HepG2 (cell line): ENCODE results near the gene PIF1. TPM values are rescaled to one million over a fixed set of nuclear protein-coding genes. Genes with fewer than 3 reads are reported as not detected.

Source experiments
- ATAC-seq: fragments of 200-7000 bp; cut with Tn5 transposase; 3 replicates; pipeline ENCODE4 v1.9.1; 2020; ENCODE audit warnings: mild to moderate bottlenecking, moderate library complexity
- BruUV-seq: library from RNA; stranded (reverse); fragments of 400-500 nt; replicated peaks from 2 replicates; lab custom pipeline; 2021; lab: Mats Ljungman, UMichigan
- CTCF ChIA-PET: fragments of 300-600 bp; formaldehyde crosslinking; extraction: SDS; loops from one replicate; lab custom pipeline; 2021; ENCODE audit warnings: low total read pairs, inconsistent platforms, low intra/inter-chr PET ratio; lab: Yijun Ruan, JAX
- POLR2A ChIA-PET: fragments of 350-600 bp; sonication (Branson Sonifier 250); formaldehyde crosslinking; loops from one replicate; lab custom pipeline; 2020; ENCODE audit warnings: antibody characterized with exemption, inconsistent platforms; lab: Yijun Ruan, JAX
- DNase-seq: peaks from one replicate; pipeline ENCODE4 v3.0.0-alpha.2; 2015; ENCODE audit warnings: low spot score
- FAIRE-seq: peaks from 3 replicates; lab custom pipeline; 2011; peaks lifted over from hg19 to GRCh38; lab: Jason Lieb, UNC
- H2AFZ ChIP-seq: one replicate; pipeline ENCODE4 v1.6.1; 2011; ENCODE audit warnings: low read length, inconsistent platforms
- H3K27ac ChIP-seq: fragments of 300-600 bp; 3 replicates; pipeline ENCODE4 v1.8.0; 2011; ENCODE audit warnings: mixed run types, mild to moderate bottlenecking, mixed read lengths, low read length, inconsistent platforms; ENCODE audit not compliant: insufficient read depth; ENCODE audit errors: extremely low read length
- H3K27me3 ChIP-seq, 2 experiments: fragments of 200-600 bp in 1 of 2; 2 replicates in 1 of 2; 3 replicates in 1 of 2; pipeline versions ENCODE4 v1.6.0 to v1.8.0; 2011; ENCODE audit warnings: low read length in 2 of 2, mild to moderate bottlenecking in 2 of 2, moderate library complexity in 2 of 2, inconsistent platforms in 1 of 2; ENCODE audit not compliant: insufficient read depth in 2 of 2, control insufficient read depth in 1 of 2
- H3K36me3 ChIP-seq, 2 experiments: fragments of 200-600 bp in 1 of 2; replicated peaks in 1 of 2; 2 replicates in 1 of 2; 3 replicates in 1 of 2; pipeline versions ENCODE4 v1.5.1 to v1.8.0; 2011; ENCODE audit warnings: low read length in 2 of 2, inconsistent platforms in 1 of 2; ENCODE audit not compliant: insufficient read depth in 2 of 2, control insufficient read depth in 1 of 2
- H3K4me1 ChIP-seq: 2 replicates; pipeline ENCODE4 v1.5.1; 2012; ENCODE audit warnings: low read length, inconsistent platforms; ENCODE audit not compliant: insufficient read depth
- H3K4me2 ChIP-seq: 2 replicates; pipeline ENCODE4 v1.6.0; 2011; ENCODE audit warnings: low read depth, low read length, inconsistent platforms
- H3K4me3 ChIP-seq, 3 experiments: fragments of 200-600 bp in 1 of 3; sonication (generic), shearing (Covaris generic) in 1 of 3; replicated peaks in 1 of 3; 2 replicates each; pipeline ENCODE4 v1.5.1; 2011 to 2016; ENCODE audit warnings: low read length in 3 of 3, inconsistent platforms in 2 of 3, low read depth in 2 of 3, mild to moderate bottlenecking in 2 of 3, control low read depth in 1 of 3, mixed read lengths in 1 of 3; ENCODE audit not compliant: insufficient read depth in 1 of 3
- H3K79me2 ChIP-seq: one replicate; pipeline ENCODE4 v1.6.1; 2011; ENCODE audit warnings: low read length, inconsistent platforms; ENCODE audit not compliant: insufficient read depth
- H3K9ac ChIP-seq: 2 replicates; pipeline ENCODE4 v1.6.0; 2011; ENCODE audit warnings: mild to moderate bottlenecking, low read depth, low read length, inconsistent platforms; ENCODE audit not compliant: insufficient read depth
- H3K9me3 ChIP-seq: 2 replicates; pipeline ENCODE4 v1.5.1; 2012; ENCODE audit warnings: mild to moderate bottlenecking, low read length
- H4K20me1 ChIP-seq: 2 replicates; pipeline ENCODE4 v1.6.0; 2011; ENCODE audit warnings: inconsistent platforms, mild to moderate bottlenecking, low read length, moderate library complexity; ENCODE audit not compliant: insufficient read depth
- AKAP8 ChIP-seq: sonication (generic); formaldehyde crosslinking; IDR thresholded peaks from 2 replicates; pipeline ENCODE4 v1.5.1; 2020; ENCODE audit warnings: mild to moderate bottlenecking, missing genetic modification reagents
- CHD2 ChIP-seq: IDR thresholded peaks from 2 replicates; pipeline ENCODE4 v1.6.1; 2011; ENCODE audit warnings: low read depth, low read length, improper control_type of control experiment
- DMAP1 ChIP-seq: IDR thresholded peaks from 2 replicates; pipeline ENCODE4 v1.6.1; 2016
- KMT2A ChIP-seq: sonication (generic); formaldehyde crosslinking; IDR thresholded peaks from 2 replicates; pipeline ENCODE4 v1.4.0; 2020; ENCODE audit warnings: missing genetic modification reagents
- NR2C2 ChIP-seq: sonication (generic); formaldehyde crosslinking; IDR thresholded peaks from 2 replicates; pipeline ENCODE4 v1.4.0; 2020; ENCODE audit warnings: missing genetic modification reagents, mild to moderate bottlenecking, moderate library complexity, borderline replicate concordance
- RFX3 ChIP-seq: IDR thresholded peaks from 2 replicates; pipeline ENCODE4 v1.6.1; 2016; ENCODE audit warnings: missing biosample characterization, missing genetic modification reagents
- RORA ChIP-seq: sonication (generic); formaldehyde crosslinking; IDR thresholded peaks from 2 replicates; pipeline ENCODE4 v1.5.0; 2020; ENCODE audit warnings: mild to moderate bottlenecking, missing genetic modification reagents, moderate library complexity
- SMAD1 ChIP-seq: sonication (generic); formaldehyde crosslinking; IDR thresholded peaks from 2 replicates; pipeline ENCODE4 v1.4.0; 2020; ENCODE audit warnings: missing genetic modification reagents, low read depth, mild to moderate bottlenecking, borderline replicate concordance
- SRF ChIP-seq: IDR thresholded peaks from 2 replicates; pipeline ENCODE4 v1.6.1; 2011; ENCODE audit warnings: mild to moderate bottlenecking, low read depth, low read length, moderate library complexity
- ZFX ChIP-seq: sonication (generic); formaldehyde crosslinking; IDR thresholded peaks from 2 replicates; pipeline ENCODE4 v1.4.0; 2020; ENCODE audit warnings: mild to moderate bottlenecking, low read depth, missing genetic modification reagents, moderate library complexity
- ZNF619 ChIP-seq: sonication (generic); formaldehyde crosslinking; IDR thresholded peaks from 2 replicates; pipeline ENCODE4 v1.4.0; 2020; ENCODE audit warnings: mild to moderate bottlenecking, missing genetic modification reagents
- ZNF7 ChIP-seq: IDR thresholded peaks from 2 replicates; pipeline ENCODE4 v1.6.1; 2016; ENCODE audit warnings: missing biosample characterization, missing genetic modification reagents
- ZNF788 ChIP-seq: sonication (generic); formaldehyde crosslinking; IDR thresholded peaks from 2 replicates; pipeline ENCODE4 v1.5.0; 2020; ENCODE audit warnings: mild to moderate bottlenecking, missing genetic modification reagents, borderline replicate concordance
- WGBS: methylation state at CpG from one replicate; pipeline ENCODE4 v1.1.6; 2017; ENCODE audit warnings: low lambda C conversion rate; 5-methylcytosine and 5-hydroxymethylcytosine counted together
- in situ Hi-C: cut with HindIII; loops from 2 replicates; pipeline ENCODE4 v1.10.0; 2017; ENCODE audit warnings: low pct_unique_long_range_greater_than_20kb; ENCODE audit not compliant: extremely low pct_ligation_motif_present
- intact Hi-C: fragments of 100-400 bp; cut with micrococcal nuclease; formaldehyde crosslinking; loops from one replicate; pipeline ENCODE4 v1.10.0; 2022; ENCODE audit not compliant: unreplicated experiment
- polyA plus RNA-seq, 8 experiments: library from polyadenylated mRNA; depleted of rRNA in 3 of 8; stranded (reverse) in 7 of 8; unstranded in 1 of 8; fragments of >200 nt; fragmentation: Illumina TruSeq in 4 of 8; extraction: Trizol in 4 of 8; gene quantifications; 2 replicates each; pipeline versions ENCODE4 v1.2.1 to v1.2.3, GENCODE V29; 2011 to 2016; ENCODE audit warnings: low read depth in 4 of 8, missing spikeins in 1 of 8, mixed read lengths in 1 of 8; ENCODE audit not compliant: insufficient read depth in 1 of 8
- total RNA-seq, 5 experiments: library from RNA; depleted of rRNA; stranded (reverse); fragments of >200 nt; fragmentation: Illumina TruSeq; extraction: Trizol; gene quantifications; 2 replicates each; pipeline ENCODE4 v1.2.3, GENCODE V29; 2016; ENCODE audit warnings: low read depth in 1 of 5
- TF ChIP-seq, protein P1 (sequence below): sonication (generic); formaldehyde crosslinking; conservative IDR thresholded peaks from 2 replicates; pipeline ENCODE4 v1.4.0; 2020; ENCODE audit warnings: mild to moderate bottlenecking, missing genetic modification reagents, moderate library complexity

The PIF1 gene
- total and polyA plus RNA-seq, 2 of the 13 experiments (the other 11 are each of a cell fraction or from before 2014, with no cell fraction given), result 18.5 to 19.7 TPM

DNA sequence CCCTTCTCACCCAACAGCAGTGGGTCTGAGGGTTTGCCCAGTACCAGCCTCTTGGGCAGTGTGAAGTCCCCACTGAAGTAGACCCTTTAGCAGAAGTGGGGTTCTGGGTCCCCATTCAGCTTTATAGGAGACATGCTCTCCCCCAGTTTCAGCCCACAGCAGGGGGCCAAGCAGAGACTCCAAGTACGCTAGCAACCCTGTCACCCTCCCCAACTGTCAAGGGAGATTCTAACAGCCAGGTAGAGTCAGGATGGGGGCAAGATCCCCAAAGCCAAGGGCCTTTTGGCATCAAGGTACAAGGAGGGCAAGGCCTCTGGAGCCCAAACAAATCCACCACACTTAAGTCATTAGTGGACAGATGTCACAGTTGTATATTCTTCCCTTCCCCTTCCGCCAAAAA, 51.8 kb downstream of the PIF1 start:
- Histone ChIP-seq H3K79me2 (no peaks in the 10 kb centered on the region), H3K4me3 (no peak overlapping the region), H3K4me2 (no peak overlapping the region), H2AFZ (no peak overlapping the region), H3K36me3 (no peaks in the 10 kb centered on the region), H3K27ac (no peak overlapping the region), H3K9me3 (no peaks in the 10 kb centered on the region), H3K27me3 (peaks cover 7 to 43% of the 10 kb centered on the region in 2 experiments; a peak in 4 of 5 replicates), H4K20me1 (no peaks in the 10 kb centered on the region), H3K4me1 (peaks cover 8% of the 10 kb centered on the region; the same call in 1 of the 2 replicates), H3K9ac (no peak overlapping the region)
- DNase-seq (no peak), ATAC-seq (no peak), FAIRE-seq (no peak)
- ChIA-PET POLR2A (no interaction called here), CTCF (no interaction called here)
- intact Hi-C loops, result no loop called here
- TF ChIP-seq, protein P1, sequence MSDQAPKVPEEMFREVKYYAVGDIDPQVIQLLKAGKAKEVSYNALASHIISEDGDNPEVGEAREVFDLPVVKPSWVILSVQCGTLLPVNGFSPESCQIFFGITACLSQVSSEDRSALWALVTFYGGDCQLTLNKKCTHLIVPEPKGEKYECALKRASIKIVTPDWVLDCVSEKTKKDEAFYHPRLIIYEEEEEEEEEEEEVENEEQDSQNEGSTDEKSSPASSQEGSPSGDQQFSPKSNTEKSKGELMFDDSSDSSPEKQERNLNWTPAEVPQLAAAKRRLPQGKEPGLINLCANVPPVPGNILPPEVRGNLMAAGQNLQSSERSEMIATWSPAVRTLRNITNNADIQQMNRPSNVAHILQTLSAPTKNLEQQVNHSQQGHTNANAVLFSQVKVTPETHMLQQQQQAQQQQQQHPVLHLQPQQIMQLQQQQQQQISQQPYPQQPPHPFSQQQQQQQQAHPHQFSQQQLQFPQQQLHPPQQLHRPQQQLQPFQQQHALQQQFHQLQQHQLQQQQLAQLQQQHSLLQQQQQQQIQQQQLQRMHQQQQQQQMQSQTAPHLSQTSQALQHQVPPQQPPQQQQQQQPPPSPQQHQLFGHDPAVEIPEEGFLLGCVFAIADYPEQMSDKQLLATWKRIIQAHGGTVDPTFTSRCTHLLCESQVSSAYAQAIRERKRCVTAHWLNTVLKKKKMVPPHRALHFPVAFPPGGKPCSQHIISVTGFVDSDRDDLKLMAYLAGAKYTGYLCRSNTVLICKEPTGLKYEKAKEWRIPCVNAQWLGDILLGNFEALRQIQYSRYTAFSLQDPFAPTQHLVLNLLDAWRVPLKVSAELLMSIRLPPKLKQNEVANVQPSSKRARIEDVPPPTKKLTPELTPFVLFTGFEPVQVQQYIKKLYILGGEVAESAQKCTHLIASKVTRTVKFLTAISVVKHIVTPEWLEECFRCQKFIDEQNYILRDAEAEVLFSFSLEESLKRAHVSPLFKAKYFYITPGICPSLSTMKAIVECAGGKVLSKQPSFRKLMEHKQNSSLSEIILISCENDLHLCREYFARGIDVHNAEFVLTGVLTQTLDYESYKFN (CRISPR knock-in tag), result no peak
- no peak for TF ChIP-seq RFX3 (CRISPR knock-in tag)
- TF ChIP-seq ZNF788 (CRISPR knock-in tag), result no peak
- no peak for TF ChIP-seq RORA (CRISPR knock-in tag)
- WGBS, result 100% methylated on average over 1 of the region's 2 CpGs
- no TSS peak for BruUV-seq
- in situ Hi-C loops, result no loop called here

DNA sequence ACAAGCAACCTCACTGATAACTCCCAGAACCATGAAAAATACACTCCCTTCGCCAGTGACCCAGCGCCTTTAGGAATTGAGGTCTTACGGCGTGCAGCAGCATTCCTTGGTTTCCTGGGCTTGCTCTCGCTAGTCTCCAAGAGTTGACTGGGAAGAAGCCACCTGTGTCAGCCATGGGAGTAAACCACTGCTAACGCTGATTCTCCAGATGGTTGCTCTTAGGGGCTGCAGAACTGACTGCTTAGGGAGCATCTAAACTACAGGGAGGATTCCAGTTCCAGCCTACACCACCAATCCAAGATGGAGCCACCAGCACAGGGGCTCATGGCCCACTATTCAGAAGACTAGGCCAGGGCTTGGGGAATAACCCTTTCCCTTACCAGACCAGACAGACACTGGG, 52.5 kb downstream of the PIF1 start:
- no peaks in the 10 kb centered on the region for H3K9me3 ChIP-seq
- POLR2A ChIA-PET, result no interaction called here
- no peak for FAIRE-seq
- 88% methylated on average over 5 of the region's 6 CpGs for WGBS
- peaks cover 7 to 41% of the 10 kb centered on the region in 2 experiments; a peak in 4 of 5 replicates for H3K27me3 ChIP-seq
- no peak overlapping the region for H3K27ac ChIP-seq
- no peaks in the 10 kb centered on the region for H3K36me3 ChIP-seq
- H3K4me3 ChIP-seq, result no peak overlapping the region
- H4K20me1 ChIP-seq, result no peaks in the 10 kb centered on the region
- no peak overlapping the region for H2AFZ ChIP-seq
- ATAC-seq, result no peak
- DNase-seq, result no peak
- in situ Hi-C loops (no loop called here), intact Hi-C loops (no loop called here)
- H3K4me1 ChIP-seq, result peaks cover 8% of the 10 kb centered on the region; the same call in 1 of the 2 replicates
- CTCF ChIA-PET, result no interaction called here
- H3K4me2 ChIP-seq, result no peak overlapping the region
- BruUV-seq, result no TSS peak
- H3K79me2 ChIP-seq, result no peaks in the 10 kb centered on the region
- no peak overlapping the region for H3K9ac ChIP-seq
- no peak for TF ChIP-seq DMAP1 (CRISPR knock-in tag)
- TF ChIP-seq AKAP8, result no peak
- no peak for TF ChIP-seq KMT2A (CRISPR knock-in tag)
- TF ChIP-seq ZNF7 (CRISPR knock-in tag), result no peak
- TF ChIP-seq SRF, result no peak
- TF ChIP-seq ZFX (CRISPR knock-in tag), result no peak
- TF ChIP-seq SMAD1 (CRISPR knock-in tag), result no peak
- TF ChIP-seq CHD2, result no peak
- no peak for TF ChIP-seq ZNF619 (CRISPR knock-in tag)
- TF ChIP-seq NR2C2, result no peak
